Measurements from ENCODE around the gene SIX1. TPM values are rescaled to one million over a fixed set of nuclear protein-coding genes. Genes with fewer than 3 reads are reported as not detected.

SIX1 gene
- total RNA-seq, 2 experiments from 2014 or later = 0.47 to 0.89 TPM

- peaks cover 19% of the 10 kb centered on the region for H3K4me1 Mint-ChIP-seq
- H3K27me3 Mint-ChIP-seq = peaks cover 47% of the 10 kb centered on the region
- peaks cover 3% of the 10 kb centered on the region for H3K36me3 Mint-ChIP-seq
- CTCF ChIA-PET = interaction anchor here (1.2 to 2.5 kb wide), 7 partner anchors 8 to 638 kb away, joined by 3 to 11 read pairs (median 4); no protein-coding TSS in a partner anchor
- no peaks in the 10 kb centered on the region for H3K9me3 Mint-ChIP-seq (ENCODE audit: low read depth)
- no peak overlapping the region for H3K27ac Mint-ChIP-seq
- no peak overlapping the region for H3K4me3 Mint-ChIP-seq
- DNase-seq (no peak), ATAC-seq (no peak)
Measured at GRCh38 chr14:60631842-60632241, 17.4 kb downstream of the SIX1 start.

- Mint-ChIP-seq H3K4me3 (no peak overlapping the region), H3K27me3 (peaks cover 34% of the 10 kb centered on the region), H3K9me3 (ENCODE audit: low read depth) (no peaks in the 10 kb centered on the region), H3K36me3 (no peaks in the 10 kb centered on the region), H3K27ac (no peak overlapping the region), H3K4me1 (peaks cover 18% of the 10 kb centered on the region)
- ATAC-seq (no peak), DNase-seq (no peak)
- CTCF ChIA-PET = interaction anchor here (1.5 kb wide), 1 partner anchor 10 kb away, joined by 4 read pairs; no protein-coding TSS in a partner anchor
Measured at GRCh38 chr14:60630129-60630528, 19.1 kb downstream of the SIX1 start.

- peaks cover 17% of the 10 kb centered on the region for H3K4me1 Mint-ChIP-seq
- ATAC-seq = no peak
- CTCF ChIA-PET = interaction anchor here (1.5 kb wide), 1 partner anchor 11 kb away, joined by 4 read pairs; no protein-coding TSS in a partner anchor
- peaks cover 37% of the 10 kb centered on the region for H3K27me3 Mint-ChIP-seq
- H3K36me3 Mint-ChIP-seq = no peaks in the 10 kb centered on the region
- no peak overlapping the region for H3K27ac Mint-ChIP-seq
- DNase-seq = no peak
- no peaks in the 10 kb centered on the region for H3K9me3 Mint-ChIP-seq (ENCODE audit: low read depth)
- H3K4me3 Mint-ChIP-seq = no peak overlapping the region
Measured at GRCh38 chr14:60628892-60629291, 20.4 kb downstream of the SIX1 start.

- H3K36me3 Mint-ChIP-seq = no peaks in the 10 kb centered on the region
- H3K27ac Mint-ChIP-seq = no peak overlapping the region
- no peaks in the 10 kb centered on the region for H3K9me3 Mint-ChIP-seq (ENCODE audit: low read depth)
- CTCF ChIA-PET = interaction anchor here (1.0 kb wide), 1 partner anchor 403 kb away, joined by 5 read pairs; no protein-coding TSS in a partner anchor
- ATAC-seq (no peak), DNase-seq (no peak)
- H3K4me3 Mint-ChIP-seq = no peak overlapping the region
- H3K4me1 Mint-ChIP-seq = peaks cover 6% of the 10 kb centered on the region
- peaks cover 46% of the 10 kb centered on the region for H3K27me3 Mint-ChIP-seq
Measured at GRCh38 chr14:60622917-60623257, 26.4 kb downstream of the SIX1 start.

- Mint-ChIP-seq H3K36me3 (no peaks in the 10 kb centered on the region), H3K4me3 (no peak overlapping the region), H3K27me3 (peaks cover 47% of the 10 kb centered on the region), H3K9me3 (ENCODE audit: low read depth) (no peaks in the 10 kb centered on the region), H3K27ac (no peak overlapping the region), H3K4me1 (peaks cover 6% of the 10 kb centered on the region)
- ATAC-seq (no peak), DNase-seq (no peak)
- CTCF ChIA-PET = no interaction called here
Measured at GRCh38 chr14:60622210-60622916, 26.9 kb downstream of the SIX1 start.

- CTCF ChIA-PET = no interaction called here
- DNase-seq (no peak), ATAC-seq (no peak)
- peaks cover 6% of the 10 kb centered on the region for H3K4me1 Mint-ChIP-seq
- no peaks in the 10 kb centered on the region for H3K9me3 Mint-ChIP-seq (ENCODE audit: low read depth)
- H3K4me3 Mint-ChIP-seq = no peak overlapping the region
- no peak overlapping the region for H3K27ac Mint-ChIP-seq
- peaks cover 54% of the 10 kb centered on the region for H3K27me3 Mint-ChIP-seq
- no peaks in the 10 kb centered on the region for H3K36me3 Mint-ChIP-seq
Measured at GRCh38 chr14:60621386-60621785, 27.9 kb downstream of the SIX1 start.

GRCh38 chr14:60618241-60618640 lies 31.0 kb downstream of the SIX1 start:
- Mint-ChIP-seq H3K36me3 (no peaks in the 10 kb centered on the region), H3K27ac (no peak overlapping the region), H3K9me3 (ENCODE audit: low read depth) (no peaks in the 10 kb centered on the region), H3K4me3 (no peak overlapping the region), H3K27me3 (peaks cover 49% of the 10 kb centered on the region), H3K4me1 (peaks cover 5% of the 10 kb centered on the region)
- CTCF ChIA-PET = no interaction called here
- ATAC-seq (no peak), DNase-seq (no peak)

- Mint-ChIP-seq H3K27me3 (peaks cover 39% of the 10 kb centered on the region), H3K4me1 (no peaks in the 10 kb centered on the region), H3K36me3 (no peaks in the 10 kb centered on the region), H3K4me3 (no peak overlapping the region), H3K27ac (no peak overlapping the region), H3K9me3 (ENCODE audit: low read depth) (no peaks in the 10 kb centered on the region)
- CTCF ChIA-PET = no interaction called here
- DNase-seq = no peak
- no peak for ATAC-seq
Measured at GRCh38 chr14:60616461-60616959, 32.8 kb downstream of the SIX1 start.

- peaks cover 3% of the 10 kb centered on the region for H3K9me3 Mint-ChIP-seq (ENCODE audit: low read depth)
- H3K4me3 Mint-ChIP-seq = no peak overlapping the region
- CTCF ChIA-PET = no interaction called here
- no peaks in the 10 kb centered on the region for H3K36me3 Mint-ChIP-seq
- H3K4me1 Mint-ChIP-seq = no peaks in the 10 kb centered on the region
- H3K27me3 Mint-ChIP-seq = peaks cover 45% of the 10 kb centered on the region
- DNase-seq (no peak), ATAC-seq (no peak)
- no peak overlapping the region for H3K27ac Mint-ChIP-seq
Measured at GRCh38 chr14:60602291-60602690, 47.0 kb downstream of the SIX1 start.

GRCh38 chr14:60599727-60600126 lies 49.5 kb downstream of the SIX1 start:
- H3K27me3 Mint-ChIP-seq = peaks cover 58% of the 10 kb centered on the region
- H3K36me3 Mint-ChIP-seq = no peaks in the 10 kb centered on the region
- H3K9me3 Mint-ChIP-seq (ENCODE audit: low read depth) = no peaks in the 10 kb centered on the region
- no peaks in the 10 kb centered on the region for H3K4me1 Mint-ChIP-seq
- CTCF ChIA-PET = interaction anchor here (0.8 kb wide), 1 partner anchor 37 kb away, joined by 3 read pairs; no protein-coding TSS in a partner anchor
- ATAC-seq (no peak), DNase-seq (no peak)
- H3K27ac Mint-ChIP-seq = no peak overlapping the region
- no peak overlapping the region for H3K4me3 Mint-ChIP-seq

GRCh38 chr14:60596139-60596538 lies 53.1 kb downstream of the SIX1 start:
- H3K27ac Mint-ChIP-seq = no peak overlapping the region
- no peaks in the 10 kb centered on the region for H3K36me3 Mint-ChIP-seq
- ATAC-seq (no peak), DNase-seq (no peak)
- H3K4me1 Mint-ChIP-seq = no peaks in the 10 kb centered on the region
- H3K4me3 Mint-ChIP-seq = no peak overlapping the region
- peaks cover 40% of the 10 kb centered on the region for H3K27me3 Mint-ChIP-seq
- CTCF ChIA-PET = no interaction called here
- H3K9me3 Mint-ChIP-seq (ENCODE audit: low read depth) = no peaks in the 10 kb centered on the region

- H3K9me3 Mint-ChIP-seq (ENCODE audit: low read depth) = no peaks in the 10 kb centered on the region
- ATAC-seq (no peak), DNase-seq (no peak)
- CTCF ChIA-PET = no interaction called here
- H3K4me3 Mint-ChIP-seq = no peak overlapping the region
- no peaks in the 10 kb centered on the region for H3K4me1 Mint-ChIP-seq
- H3K27me3 Mint-ChIP-seq = peaks cover 32% of the 10 kb centered on the region
- H3K27ac Mint-ChIP-seq = no peak overlapping the region
- no peaks in the 10 kb centered on the region for H3K36me3 Mint-ChIP-seq
Measured at GRCh38 chr14:60594062-60594461, 55.2 kb downstream of the SIX1 start.
